GM21619 (cell line): ENCODE results near the gene SLC25A52.
"Not testable (repeated sequence)": the region's sequence is repeated elsewhere in the genome, so short reads cannot be mapped to it uniquely, and the experiment has no call there.

Source experiments
- ATAC-seq: cut with Tn5 transposase; IDR thresholded peaks from one replicate; pipeline ENCODE4 v1.9.1; 2021; ENCODE audit not compliant: unreplicated experiment

Gene SLC25A52

DNA sequence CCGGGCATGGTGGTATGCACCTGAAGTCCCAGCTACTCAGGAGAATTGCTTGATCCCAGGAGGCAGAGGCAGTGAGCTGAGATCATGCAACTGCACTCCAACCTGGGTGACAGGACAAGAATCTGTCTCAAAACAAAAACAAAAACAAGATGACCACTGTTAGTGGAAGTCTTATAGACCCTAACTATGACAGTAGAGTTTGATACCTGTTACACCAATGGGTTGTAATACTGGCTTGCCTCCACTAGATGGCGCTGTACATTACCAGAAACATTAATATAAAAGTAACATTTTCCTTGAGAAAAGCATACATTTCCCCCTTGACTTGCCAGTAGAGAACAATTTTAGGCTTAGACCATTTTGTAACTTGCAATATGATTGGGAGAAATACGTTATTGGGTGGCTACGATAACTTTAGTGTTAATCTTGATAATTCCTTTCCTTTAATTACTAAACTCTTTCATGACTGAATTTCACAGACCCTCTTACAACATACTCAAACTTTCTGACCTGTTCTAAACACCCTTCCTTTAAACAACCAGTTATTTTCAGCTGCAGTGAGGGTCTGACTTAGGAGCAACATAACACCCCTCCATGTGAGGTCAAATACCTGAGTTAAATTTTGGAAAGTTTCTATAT, 19.5 kb downstream of the SLC25A52 start:
- ATAC-seq, result no peak

DNA sequence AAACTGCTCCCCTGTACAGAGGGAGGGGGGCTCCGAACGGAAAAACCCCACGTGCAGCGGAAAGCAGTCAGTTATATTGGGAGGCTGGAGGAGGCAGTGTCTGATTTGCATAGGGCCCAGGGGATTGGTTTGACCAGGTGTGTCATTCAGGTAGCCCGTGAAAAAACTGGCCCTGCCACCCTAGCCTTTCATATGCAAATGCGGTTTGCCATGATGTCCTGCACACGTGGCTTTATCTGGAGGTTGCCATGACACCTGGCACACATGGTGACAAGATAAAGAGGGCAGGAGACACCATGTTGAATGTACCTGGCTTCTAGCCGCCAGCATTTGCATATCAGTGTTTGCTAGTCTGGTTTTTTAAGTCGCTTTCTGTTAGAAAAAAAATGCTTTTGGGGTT, 20.5 kb downstream of the SLC25A52 start:
- ATAC-seq, result no peak

DNA sequence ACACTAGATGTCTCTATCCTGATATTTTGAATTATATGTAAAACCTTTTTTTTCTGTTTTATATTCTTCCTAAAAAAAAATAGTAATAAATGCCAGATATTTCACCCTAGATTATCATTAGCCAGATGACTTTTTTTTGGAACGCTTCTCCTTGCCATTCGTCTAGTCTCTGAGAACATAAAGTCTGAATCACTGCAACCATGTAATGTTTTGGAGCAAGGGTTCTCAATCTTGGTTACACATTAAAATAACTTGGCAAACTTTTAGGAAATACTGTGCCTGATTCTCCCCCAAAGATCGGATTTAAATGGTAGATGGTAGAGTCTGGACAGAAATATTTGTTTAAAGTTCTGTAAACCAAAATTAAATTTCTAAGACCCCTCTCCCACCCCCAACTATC, 21.0 kb downstream of the SLC25A52 start:
- no peak for ATAC-seq

DNA sequence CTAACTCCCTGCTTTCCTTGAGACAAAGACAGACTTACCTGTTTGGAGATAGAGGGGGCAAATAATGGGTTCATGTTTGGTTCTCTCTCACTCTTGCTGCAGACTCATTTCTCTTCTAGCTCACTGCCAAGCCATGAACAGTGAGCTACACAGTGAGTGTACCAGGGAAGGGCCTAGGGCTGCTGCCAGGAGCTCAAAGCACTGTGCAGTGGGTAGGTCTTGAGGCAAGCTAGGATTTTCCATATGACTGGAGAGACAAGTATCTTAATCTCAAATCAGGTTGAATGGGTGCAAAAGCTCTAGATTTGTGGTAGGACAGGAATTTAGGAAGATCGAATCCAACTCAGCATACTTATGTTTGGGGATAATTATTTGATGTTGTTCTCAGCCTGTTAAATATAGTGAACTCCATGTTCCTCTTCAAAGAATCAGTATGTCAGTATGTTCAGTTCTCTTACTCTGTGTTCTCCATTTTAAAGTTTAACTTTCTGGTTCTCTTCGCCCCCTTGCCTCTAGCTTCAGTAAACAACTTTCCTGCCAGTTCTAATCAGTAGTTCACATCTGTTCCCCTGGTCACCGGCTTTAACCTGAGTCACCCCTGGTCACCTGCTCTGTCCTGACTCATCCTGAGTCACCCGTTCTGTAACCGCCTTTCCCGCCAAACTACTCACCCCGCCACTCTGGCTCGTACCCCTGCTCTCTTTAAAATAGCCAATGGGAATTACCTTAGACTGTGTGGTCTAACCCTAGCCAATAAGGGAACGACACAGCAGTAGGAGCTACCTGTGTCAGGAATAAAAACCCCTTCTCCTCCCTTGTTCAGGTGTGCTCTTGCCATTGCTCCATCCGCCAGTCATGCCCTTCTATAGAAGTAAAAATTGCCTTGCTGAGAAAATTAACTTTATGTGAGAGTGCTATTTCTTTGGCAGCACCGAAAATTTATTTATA, 21.9 kb downstream of the SLC25A52 start:
- ATAC-seq, result no peak

- ATAC-seq, result peak; percentile 62
Observed at GRCh38 chr18:31736630-31737029, 24.1 kb downstream of the SLC25A52 start.

DNA sequence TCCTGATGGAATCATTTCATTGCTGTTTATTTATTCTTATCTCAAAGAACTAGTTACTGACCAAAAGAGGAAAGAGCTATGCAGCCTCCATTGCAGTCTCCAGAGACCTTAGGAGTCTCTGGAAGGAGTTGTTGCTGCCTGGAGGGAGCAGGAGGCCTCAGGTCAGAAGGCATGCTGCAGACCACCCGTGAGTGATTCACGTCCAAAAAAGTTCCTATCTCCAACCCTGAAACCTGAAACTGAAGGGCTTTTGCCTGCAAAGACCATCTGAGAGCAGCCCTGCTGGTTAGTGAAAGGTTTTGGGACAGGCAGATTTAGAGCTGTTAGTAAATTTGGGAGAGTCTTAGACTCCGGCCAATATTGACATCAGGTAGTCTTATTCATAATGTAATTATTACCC, 29.1 kb downstream of the SLC25A52 start:
- ATAC-seq, result no peak

DNA sequence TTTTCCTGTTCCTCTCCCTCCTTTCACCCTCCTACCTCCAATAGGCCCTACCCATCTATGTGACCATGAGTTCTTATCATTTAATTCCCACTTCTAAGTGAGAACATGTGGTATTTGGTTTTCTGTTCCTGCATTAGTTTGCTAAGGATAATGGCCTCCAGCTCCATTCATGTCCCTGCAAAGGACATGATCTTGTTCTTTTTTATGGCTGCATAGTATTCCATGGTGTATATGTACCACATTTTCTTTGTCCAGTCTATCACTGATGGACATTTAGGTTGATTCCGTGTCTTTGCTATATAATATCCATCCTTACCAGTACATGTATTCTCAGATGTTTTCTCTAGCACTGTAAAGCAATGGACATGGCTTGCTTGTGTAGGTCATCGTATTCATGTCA, 31.5 kb downstream of the SLC25A52 start:
- ATAC-seq, result not testable (repeated sequence)

DNA sequence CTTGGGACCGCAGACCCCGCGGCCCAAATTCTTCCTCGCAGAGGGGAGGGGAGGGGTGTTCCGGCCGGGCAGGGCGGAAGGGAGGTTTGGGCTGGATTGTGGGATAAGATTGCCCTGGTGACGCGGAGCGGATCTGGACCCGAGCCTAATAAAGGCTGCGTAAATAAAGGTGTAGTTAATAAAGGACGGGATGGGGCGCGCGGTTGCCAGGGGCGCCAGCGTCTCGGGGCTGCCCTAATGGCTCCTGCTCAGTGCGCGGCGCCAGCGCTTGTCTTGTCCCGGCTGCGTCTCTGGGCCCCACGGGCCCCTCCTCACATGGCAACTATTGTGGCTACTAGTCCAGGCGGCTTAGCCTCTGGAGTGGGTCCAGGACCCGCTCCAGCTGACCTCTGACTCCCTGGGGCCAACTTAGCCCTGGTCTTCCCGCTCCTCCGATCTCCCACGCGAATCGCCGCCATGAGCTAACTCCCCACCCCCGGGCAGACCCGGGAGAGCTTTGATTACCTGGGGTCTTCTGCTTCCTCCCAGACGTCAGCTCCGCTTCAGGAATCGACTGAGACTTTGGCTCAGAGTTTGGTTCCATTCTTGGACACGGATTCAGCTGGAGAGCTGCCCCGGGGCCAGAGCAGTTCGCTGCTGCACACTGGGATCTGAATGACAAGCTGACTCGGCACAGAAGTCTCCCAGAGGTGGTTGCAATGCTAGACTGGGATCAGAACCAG, 36.5 kb downstream of the SLC25A52 start:
- no peak for ATAC-seq

GRCh38 chr18:31723639-31723989, 37.1 kb downstream of the SLC25A52 start:
- no peak for ATAC-seq

DNA sequence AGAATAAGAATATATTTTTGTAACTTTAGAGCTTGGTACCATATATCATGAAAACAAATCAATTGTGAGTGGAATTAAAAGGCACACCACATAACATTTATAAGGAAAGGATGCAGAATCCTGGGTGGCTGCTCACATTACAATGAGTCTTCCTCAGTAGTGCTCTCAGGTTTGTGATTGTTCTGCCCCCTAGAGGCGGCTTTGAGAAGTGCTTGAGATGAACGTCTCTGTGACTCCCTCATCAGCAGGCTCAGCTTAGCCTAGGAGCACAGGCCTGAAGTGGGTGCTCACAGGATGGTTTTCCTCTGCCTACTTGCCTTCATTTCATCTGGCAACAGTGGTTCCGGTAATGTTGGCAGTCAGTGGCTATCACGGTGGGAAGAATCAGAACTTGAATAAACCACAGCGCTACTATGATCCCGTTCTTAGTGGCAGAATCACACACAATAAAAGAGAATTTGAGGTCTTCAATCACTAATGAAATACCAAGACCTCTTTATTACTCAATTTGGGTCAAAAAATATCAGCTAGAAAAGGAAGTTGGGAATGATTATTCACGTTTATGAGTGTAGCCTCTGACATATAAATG, 38.2 kb downstream of the SLC25A52 start:
- peak; percentile 96 for ATAC-seq

DNA sequence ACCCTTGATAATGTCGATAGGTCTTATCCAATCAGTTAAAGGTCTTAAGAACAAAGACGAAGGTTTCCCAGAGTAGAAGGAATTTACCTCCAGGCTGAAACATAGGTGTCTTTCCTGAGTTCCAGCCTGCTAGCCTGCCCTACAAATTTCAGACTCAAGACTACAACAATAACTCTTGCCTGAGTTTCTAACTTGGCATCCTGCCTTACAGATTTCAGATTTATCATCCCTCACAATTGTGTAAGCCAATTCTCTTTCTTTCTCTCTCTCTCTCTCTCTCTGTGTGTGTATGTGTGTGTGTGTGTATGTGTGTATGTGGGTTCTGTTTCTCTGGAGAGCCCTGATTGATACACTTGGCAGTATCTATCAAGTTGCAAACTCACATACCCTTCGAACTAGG, 39.1 kb downstream of the SLC25A52 start:
- ATAC-seq, result no peak

DNA sequence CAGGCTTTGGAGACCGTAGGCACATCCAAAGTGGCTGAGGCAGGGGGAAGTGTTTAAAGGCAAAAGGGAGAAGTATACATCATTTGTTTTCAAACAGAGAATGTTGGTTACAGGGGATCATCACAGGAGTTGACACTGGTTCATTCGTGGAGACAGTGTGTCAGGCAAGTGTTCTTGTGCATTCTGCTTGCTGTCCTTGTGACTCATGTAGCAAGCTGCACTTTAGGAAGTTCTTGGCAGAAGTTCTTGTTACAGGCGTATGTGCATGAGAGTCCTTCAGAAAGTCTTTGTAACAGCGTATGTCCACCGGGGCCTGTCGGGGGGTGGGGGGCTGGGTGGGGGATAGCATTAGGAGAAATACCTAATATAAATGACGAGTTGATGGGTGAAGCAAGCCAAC, 39.8 kb downstream of the SLC25A52 start:
- ATAC-seq, result no peak

GRCh38 chr18:31719363-31720006, 41.2 kb downstream of the SLC25A52 start:
- ATAC-seq, result no peak

DNA sequence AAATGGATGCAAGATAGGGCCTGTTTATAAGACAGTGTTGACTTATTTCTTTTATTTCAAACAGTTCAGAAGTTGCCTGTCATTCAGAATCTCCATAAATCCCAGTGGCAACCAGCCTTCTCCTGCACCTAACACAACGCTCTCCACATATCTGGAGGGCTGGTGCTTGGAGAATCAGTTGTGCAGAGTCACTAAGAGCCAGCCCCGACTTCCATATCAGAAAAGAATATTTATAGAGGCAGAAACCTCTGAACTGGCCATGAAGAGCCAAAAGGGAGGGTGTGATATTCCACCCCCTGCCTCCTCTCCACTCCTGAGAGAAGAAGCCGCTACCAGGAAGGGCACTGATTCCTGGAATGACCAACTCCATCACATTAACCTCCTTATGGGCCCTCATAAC, 42.3 kb downstream of the SLC25A52 start:
- ATAC-seq, result no peak

DNA sequence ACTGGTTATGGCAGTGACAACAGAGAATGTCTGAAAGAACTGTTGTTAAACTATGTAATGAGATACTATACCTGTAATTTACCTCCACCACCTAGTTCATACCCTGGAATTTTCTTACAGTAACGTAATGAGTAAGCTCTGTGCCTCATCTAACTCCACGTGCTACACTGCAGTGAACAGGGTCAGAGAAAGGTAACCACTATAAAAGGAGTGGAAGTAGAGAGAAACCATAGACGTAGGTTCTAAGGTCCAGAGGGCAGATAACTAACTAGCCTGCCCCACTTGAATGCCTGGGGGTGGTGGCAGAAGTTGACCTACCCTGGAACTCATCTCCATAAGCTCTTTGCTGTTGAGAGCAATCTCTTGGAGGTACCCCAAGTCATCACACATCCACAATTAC, 44.3 kb downstream of the SLC25A52 start:
- no peak for ATAC-seq

- ATAC-seq, result no peak
Observed at GRCh38 chr18:31711365-31712172, 49.1 kb downstream of the SLC25A52 start.

GRCh38 chr18:31710826-31711225, 49.9 kb downstream of the SLC25A52 start:
- ATAC-seq, result peak; percentile 48
